C1 segment of cervical spinal cord (tissue), 14 donors: ENCODE measurements around the gene DUSP22.

ENCODE experiments used
- DNase-seq, 14 donors: peaks; one replicate each; lab custom pipeline; 2025; lab: John Stamatoyannopoulos, UW

Gene DUSP22

GRCh38 chr6:296151-297122 lies 4.2 kb downstream of the DUSP22 start:
- no peak for DNase-seq

DNA sequence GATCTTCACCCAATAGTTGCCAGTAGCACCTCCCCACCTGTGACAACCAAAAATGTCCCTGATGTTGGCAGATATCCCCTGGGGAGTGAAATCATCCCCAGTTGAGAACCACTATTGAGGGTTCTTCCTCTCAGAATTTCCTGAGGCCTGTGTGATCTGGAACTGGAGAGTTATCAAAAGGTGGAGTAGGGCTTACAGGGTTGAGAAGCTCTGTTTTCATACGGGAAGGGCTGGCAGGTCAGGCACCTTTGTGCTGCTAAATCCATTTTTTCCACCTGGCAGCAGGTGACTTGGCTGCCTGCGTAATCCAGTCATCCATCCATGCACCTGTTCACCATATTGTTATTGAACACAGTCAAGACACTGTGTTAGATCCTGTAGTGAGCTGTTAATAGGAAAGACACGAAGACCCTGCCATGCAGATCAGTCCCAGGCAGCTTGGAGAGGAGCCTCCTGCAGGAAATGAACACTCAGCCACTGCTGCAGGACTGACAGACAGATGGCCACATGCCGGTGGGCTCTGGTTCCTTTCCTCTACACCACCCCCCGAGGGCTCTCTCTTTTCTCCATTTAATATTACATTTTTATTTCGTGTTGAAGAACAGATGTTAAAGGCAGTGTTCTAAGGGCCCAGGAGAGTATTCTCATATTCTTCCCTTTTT lies 5.4 kb downstream of the DUSP22 start:
- no peak for DNase-seq

DNA sequence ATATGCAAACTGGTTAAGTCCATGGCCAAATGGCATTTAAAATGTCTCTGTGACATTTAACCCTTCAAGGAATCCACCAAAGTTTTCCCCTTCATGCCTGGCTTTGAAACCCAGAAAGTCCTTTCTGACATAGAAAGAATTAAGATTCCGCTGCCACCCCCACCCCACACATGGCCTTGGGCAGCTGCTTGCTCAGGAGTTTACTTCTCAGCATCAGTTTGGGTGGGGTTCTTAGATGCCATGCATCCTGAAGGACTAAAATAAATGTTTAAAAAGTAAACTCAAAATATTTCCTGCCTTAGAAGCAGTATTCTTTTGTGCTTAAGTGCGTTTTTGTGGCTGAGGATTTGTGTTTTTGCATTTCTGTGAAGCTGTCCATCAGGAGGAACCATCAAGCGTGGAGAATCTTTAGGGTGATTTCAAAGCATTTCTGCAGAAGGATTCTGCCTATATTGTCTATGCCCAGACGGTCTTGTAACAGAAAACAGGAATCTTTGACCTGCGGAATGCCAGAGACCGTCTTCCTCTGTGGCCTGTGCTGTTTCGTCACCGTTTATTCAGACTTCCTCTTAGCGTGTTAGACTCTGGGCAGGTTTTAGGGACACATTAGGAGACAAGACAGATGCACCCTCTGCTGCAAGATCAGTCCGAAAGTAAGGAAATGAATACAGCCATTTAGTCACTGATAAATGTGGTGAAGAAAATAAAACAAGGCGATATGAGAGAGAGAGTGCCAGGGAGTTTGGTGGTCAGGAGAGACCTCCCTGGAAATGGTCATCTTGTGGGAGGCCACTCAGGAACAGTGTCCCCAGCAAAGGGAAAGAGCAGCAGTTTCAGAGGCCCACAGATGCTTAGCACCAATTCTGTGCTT lies 6.2 kb downstream of the DUSP22 start:
- no peak for DNase-seq

DNA sequence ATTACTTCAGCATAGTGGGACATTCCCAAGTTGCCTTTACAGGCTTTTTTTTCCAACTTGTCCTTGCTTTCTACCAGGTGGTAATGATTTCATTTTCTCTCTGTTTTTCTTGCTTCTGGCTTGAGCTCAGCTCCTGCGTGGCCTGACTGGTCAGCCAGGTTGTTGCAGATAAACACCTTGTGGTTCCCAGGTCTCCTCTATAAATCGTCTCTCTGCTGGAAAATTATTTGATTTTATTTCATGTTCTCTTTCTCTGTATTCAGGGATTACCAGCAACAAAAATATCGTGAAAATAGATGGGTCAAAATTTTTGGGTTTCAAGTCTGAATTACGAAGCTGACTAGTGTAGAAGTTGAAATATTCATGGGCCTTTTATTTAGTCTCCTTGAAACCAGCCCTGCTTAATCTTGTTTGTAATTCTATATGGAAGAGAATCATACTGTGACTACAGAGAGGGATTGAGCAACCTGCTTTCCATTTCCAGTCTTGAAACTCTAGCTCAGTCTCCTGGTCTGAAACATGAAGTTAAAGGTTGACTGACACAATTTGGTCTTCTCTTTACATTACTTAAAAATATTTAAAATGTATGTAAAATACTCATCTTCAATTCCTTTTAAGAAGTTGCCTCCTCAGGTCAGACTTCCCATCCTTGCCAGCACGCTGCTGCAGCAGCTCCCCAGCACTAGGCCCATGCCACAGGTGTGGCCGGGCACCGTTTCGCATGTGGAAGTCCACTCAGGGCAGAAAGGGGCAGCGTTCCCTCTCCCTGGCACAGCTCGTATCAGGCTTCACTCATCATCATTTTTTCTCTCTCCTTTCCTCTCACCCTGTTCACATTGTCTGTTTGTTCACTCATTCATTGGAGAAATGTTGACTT lies 7.1 kb downstream of the DUSP22 start:
- DNase-seq = no peak

GRCh38 chr6:300026-300425 lies 7.7 kb downstream of the DUSP22 start:
- DNase-seq = no peak

DNA sequence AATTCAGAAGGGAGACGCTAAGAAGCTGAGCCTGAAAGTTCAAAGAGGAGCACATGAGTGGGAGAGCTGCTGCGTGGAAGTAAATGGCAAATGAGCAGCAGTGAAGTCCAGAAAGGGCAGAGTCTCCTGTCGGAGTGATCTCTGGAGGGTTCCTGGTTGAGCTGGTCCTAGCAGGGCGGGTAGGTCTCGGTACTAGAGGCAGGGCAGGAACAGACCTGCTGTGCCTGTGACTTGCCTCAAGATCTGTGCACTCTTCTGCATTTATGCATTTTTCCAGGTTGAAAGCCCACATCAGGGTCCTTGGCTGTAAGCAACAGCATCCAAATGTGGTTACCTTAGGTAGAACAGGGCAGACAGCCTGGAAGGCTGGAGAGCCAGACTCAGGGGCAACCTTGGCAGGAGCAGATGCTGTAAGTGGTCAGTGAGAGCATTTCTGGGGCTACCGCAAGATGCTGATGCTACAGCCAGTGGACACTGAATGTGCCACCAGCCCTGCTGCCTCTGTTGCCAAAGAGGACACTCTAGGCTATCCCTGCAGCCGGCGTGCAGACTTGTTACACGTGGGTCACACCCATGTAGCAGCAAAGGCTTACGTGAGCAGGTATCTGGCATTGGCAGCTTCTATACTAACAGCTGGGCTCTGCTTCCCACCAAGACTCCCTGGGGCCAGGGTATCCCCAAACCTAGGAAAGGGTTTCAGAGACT lies 8.4 kb downstream of the DUSP22 start:
- no peak for DNase-seq

GRCh38 chr6:301526-301925 lies 9.2 kb downstream of the DUSP22 start:
- no peak for DNase-seq

DNA sequence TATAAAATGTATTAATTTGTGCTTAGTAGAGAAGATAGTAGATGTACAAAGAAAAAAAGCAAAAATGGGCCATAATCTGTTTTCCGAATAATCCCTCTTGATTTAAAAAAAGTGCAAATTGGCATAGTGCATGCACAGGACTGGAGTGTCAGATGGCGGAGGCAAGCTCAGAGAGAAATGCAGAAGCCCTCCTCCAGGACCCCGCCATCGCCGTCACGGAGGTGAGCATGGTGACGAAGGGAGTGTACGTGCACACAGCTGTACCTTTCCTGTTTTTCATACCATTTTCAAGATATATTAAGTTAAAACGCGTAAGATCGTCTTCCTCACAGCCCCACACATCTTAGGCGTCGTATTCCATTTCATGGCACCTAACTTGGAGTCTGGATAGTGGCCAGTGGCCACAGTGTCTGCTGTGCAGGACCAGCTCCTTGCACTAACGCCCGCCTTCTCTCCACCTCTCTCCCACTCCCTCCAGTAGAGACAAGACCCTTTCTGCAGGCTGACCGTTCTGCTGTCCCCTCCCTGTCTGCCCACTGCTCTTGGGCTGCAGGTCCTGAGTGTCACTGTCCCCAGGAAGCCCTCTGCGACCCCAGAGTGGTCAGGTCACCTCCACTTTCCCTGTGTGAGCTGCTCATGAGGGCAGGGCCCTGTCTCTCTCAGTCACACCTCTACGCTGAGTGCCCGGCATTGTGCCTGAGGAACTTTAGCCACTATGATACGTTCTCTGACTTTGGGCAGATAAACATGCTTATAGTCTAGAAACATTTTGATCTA lies 9.8 kb downstream of the DUSP22 start:
- no peak for DNase-seq

- DNase-seq = no peak
Observed at GRCh38 chr6:302760-303159, 10.5 kb downstream of the DUSP22 start.

- no peak for DNase-seq
Observed at GRCh38 chr6:303263-303662, 11.0 kb downstream of the DUSP22 start.

GRCh38 chr6:303948-304558 lies 11.8 kb downstream of the DUSP22 start:
- no peak for DNase-seq

GRCh38 chr6:304833-305370 lies 12.6 kb downstream of the DUSP22 start:
- DNase-seq = no peak

DNA sequence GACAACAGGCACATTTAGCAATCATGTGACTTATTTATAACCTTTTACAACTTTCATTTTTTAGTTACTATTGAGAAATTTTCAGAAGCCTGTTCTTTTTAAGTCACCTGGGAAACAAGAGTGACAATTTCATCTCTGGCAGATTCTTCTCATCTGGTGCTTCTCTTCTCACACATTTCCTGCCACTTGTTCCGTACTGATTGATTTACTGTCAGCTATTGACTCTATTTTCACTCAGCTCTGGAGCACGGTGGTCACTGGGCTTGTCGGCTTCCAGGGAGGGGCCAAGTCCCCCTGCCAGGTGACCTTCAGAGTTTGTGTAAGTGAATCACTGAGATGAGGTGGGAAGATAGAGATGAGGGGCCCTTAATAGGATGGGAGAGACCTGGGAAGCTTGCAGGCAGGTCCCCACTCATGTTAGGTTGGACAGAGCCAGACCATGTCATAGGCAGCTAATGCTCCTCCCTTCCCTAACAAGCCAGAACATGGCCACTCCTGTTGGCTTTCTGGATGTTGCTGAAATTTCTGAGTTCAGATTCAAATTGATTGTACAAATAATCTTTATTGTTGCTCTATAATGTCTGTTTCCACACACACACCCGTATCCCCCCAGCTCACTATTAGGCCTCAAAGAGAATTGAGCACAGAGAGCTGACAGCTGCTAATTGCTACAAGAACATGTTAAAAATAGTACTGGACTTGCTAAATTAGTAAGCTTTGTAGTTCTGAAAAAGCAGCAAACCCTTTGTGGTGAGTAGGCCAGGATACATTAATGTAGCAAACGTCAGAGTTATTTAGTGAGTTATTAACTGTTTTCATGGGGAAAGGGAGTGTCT lies 13.3 kb downstream of the DUSP22 start:
- no peak for DNase-seq

DNA sequence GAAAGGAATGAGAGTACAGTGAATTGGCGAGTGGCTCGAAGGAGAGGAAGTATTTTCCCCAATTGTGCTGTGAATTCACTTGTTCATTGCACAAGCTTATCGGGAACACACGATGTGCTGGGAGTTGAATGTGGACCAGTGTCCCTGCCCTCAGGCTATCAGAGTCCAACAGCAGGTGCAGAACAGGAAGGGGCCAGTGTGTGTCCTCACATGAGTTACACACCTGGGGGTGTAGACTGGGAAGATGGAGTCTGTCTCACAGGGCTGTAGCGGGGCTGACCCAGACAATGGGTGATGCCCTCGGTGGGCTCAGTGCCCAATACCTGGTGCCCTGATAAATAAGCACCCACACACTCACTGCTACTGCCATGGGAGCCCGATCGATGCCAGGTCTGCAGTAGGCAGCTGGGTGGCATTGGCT lies 14.4 kb downstream of the DUSP22 start:
- DNase-seq = no peak

GRCh38 chr6:307065-307814 lies 15.0 kb downstream of the DUSP22 start:
- DNase-seq = no peak

DNA sequence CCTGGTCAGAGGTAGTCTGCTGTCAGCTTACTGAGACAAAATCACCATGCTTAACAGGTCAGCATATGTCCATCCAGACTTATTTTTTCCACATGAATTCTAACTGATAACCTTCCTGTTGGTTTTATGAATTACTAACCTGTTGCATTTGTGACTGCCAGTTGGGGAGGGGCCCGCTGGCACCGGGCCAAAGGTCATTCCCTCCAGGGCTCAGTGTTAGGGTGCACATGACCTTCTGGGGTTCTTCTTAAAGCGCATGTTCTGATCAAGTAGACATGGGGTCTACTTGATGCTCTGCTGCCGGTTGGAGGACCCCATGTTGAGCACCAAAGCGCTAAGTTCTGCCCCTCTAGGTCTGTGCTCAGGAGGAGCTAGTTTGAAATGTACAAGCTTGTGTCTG lies 15.6 kb downstream of the DUSP22 start:
- DNase-seq = no peak

DNA sequence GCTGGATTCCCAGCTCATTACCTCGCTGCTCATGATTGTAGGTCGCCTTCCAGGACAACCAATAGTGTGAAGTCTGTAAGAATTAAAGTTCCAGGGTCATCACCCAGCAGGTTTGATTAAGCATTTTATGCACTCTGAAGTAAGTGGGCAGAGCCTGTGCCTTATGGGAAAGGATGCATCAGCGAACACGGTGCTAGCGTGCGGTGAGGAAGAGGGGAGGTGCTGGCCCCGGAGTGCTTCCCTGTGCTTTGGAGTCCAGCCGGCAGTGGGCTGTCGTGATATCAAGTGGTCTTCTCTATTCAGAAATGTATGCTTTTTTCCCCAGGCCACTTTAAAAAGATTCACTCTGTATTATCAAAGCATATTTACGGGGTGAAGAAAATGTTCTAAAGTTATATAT lies 16.0 kb downstream of the DUSP22 start:
- no peak for DNase-seq
